HG03442 (cell line): ENCODE measurements around the gene ATOX1.
"Not testable (repeated sequence)": the region's sequence is repeated elsewhere in the genome, so short reads cannot be mapped to it uniquely, and the experiment has no call there.

Experiments used
- ATAC-seq: cut with Tn5 transposase; IDR thresholded peaks from one replicate; pipeline ENCODE4 v1.9.1; 2021; ENCODE audit warnings: mild to moderate bottlenecking, moderate library complexity; ENCODE audit not compliant: unreplicated experiment

The ATOX1 gene

GRCh38 chr5:151734064-151734408 lies 24.4 kb downstream of the ATOX1 start:
- no peak for ATAC-seq

- ATAC-seq = no peak
These were observed 24.9 kb downstream of the ATOX1 start for GRCh38 chr5:151733358-151734063.

GRCh38 chr5:151730381-151730780 lies 28.1 kb downstream of the ATOX1 start:
- ATAC-seq = no peak

- ATAC-seq = not testable (repeated sequence)
These were observed 28.8 kb downstream of the ATOX1 start for GRCh38 chr5:151729597-151729996.

DNA sequence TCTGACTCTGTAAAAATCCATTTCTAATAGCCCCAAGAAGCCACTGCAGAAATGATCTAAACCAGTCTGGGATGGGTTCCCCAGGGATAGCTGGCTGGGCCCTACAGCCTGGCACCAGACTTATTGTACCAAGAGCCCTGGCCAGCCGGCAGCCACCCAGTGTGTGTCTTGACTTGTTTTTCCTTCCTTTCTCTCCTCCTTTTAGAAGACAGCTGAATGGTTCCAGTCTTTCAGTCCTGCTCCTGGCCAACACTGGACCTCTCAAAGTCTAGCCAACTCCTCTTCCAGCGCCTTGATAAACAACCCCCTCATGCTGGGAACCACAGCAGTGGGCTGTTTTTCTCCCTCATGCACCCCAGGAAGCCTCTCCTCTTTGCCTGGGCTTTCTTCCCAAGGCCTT lies 34.1 kb downstream of the ATOX1 start:
- ATAC-seq = no peak

DNA sequence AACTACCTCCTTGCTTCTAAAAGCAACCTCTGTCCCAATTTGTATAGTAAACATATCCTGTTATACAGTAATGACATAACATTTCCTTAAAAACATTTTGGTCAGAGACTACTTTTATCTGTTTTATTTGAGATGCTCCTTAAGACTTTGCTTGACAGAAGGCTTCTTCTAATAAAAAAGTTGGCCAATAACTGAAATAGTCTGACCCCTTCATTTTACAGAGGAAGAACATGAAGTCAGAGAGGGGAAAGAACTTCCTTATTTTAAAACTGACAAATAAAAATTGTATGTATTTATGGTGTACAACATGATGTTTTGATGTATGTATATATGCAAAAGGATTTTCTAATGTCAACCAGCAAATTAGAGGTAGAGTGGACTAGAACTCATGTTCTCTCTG lies 35.9 kb downstream of the ATOX1 start:
- ATAC-seq = no peak

DNA sequence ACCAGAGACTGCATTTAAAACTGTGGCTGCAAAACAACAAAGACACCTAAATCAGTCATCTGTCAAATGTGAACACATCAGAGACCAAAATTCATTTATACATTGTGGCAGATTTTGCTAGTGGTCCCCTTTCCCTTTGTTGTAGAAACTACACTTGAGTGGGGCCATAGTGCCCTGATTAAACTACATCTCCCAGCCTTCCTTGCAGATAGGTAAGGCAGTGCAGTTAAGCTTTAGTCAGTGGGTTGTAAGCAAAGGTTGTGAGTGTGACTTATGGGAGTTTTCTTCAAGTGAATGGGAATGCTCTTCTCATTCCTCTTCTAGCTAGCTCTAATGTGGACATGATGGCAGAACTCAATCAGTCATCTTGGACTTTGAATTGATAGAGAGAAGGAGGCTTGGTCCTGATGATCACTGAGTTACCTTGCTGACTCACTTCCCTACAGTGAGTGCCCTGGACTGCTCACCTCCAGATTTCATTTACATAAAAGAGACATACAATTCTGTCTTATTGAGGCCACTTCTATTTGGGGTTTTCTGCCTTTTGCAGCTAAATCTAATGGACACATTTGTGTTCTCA lies 36.5 kb downstream of the ATOX1 start:
- no peak for ATAC-seq

GRCh38 chr5:151721087-151721646 lies 37.3 kb downstream of the ATOX1 start:
- peak; percentile 79 for ATAC-seq

- ATAC-seq = no peak
These were observed 38.2 kb downstream of the ATOX1 start for GRCh38 chr5:151720215-151720614.

DNA sequence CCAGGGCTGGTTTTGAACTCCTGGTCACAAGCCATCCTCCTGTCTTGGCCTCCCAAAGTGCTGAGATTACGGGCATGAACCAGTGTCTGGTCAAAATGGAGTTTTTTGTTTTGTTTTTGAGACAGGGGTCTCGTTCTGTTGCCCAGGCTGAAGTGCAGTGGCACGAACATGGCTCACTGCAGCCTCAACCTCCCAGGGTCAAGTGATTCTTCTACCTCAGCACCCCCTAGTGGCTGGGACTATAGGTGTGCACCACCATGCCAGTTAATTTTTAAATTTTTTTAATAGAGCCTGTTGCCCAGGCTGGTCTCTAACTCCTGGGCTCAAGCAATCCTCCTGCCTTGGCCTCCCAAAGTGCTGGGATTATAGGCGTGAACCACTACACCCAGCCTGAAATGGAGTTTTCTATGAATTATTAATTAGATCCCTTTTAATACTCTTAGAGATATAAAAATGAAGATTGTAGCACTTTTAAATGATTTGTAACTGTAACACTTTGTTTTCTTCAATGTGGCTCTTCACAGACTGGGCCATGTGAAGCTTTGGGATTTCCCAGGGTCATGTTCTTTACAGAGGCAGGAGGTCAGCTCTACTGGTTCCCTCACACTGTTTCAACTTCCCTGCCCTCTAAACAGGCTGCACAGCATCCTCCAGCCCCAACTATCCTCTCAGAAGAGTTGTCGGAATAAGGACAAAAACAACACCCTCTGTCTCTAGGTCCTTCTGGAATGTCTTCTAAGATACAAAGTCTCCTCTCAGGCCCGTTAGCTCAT lies 39.0 kb downstream of the ATOX1 start:
- ATAC-seq = no peak

GRCh38 chr5:151718646-151719045 lies 39.8 kb downstream of the ATOX1 start:
- no peak for ATAC-seq

- no peak for ATAC-seq
These were observed 40.3 kb downstream of the ATOX1 start for GRCh38 chr5:151718153-151718552.

GRCh38 chr5:151717416-151717815 lies 41.0 kb downstream of the ATOX1 start:
- no peak for ATAC-seq

- no peak for ATAC-seq
These were observed 49.2 kb downstream of the ATOX1 start for GRCh38 chr5:151709109-151709735.

DNA sequence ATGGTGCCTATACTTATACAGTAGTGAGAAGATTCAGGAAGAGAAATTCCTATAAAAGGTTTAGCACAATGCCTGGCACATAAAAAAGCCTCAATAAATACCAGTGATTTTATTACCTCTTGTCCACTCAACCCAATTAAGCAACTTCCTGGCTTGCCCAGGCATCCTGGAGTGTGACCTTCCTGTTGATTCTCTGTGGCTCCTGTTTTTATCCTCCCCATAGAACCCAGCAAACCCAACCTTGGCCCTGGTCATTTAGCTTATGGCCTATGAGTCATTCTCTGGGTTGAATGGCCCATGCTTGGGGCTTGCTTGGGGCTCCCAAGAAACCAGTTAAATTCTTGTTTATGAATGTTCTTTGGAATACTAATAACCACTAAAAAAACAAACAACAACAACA lies 50.3 kb downstream of the ATOX1 start:
- ATAC-seq = no peak

GRCh38 chr5:151707567-151707966 lies 50.9 kb downstream of the ATOX1 start:
- no peak for ATAC-seq

DNA sequence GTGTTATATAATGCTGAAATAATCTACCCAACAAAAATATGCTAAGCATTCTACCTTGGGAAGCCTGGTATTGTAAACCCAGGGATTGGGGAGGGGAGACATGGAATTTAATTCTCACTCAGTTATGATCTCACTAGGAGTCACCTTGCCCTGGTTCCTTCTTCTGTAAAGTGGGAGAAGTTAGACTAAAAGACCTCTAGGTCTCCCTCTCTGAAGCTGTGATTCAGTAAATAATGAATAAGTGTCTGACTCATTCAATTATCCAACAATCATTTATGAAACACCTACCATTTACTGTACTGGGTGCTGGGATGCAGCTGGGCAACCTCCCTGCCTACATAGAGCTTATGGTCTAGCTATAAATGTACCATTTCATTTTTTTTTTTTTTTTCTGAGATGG lies 51.5 kb downstream of the ATOX1 start:
- no peak for ATAC-seq

DNA sequence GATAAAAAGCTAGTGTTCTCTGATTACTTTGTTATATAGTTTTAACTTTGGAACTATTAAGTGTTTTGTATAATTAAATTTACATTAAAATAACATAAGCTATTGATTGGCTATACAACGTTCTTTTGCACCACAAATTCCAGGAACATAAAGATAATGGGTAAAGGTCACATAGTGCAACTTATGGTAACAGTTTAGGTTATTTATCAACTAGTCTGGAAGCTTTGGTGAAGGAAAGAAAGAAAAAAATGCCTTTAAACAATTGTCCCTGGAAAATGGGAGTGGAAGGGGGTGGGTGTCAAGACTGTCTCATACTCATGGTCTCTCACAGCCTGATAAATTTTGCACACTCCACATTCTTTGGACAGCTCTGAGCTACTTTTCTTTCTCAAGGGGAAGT lies 54.7 kb downstream of the ATOX1 start:
- no peak for ATAC-seq

GRCh38 chr5:151703227-151703626 lies 55.2 kb downstream of the ATOX1 start:
- ATAC-seq = peak; percentile 95

DNA sequence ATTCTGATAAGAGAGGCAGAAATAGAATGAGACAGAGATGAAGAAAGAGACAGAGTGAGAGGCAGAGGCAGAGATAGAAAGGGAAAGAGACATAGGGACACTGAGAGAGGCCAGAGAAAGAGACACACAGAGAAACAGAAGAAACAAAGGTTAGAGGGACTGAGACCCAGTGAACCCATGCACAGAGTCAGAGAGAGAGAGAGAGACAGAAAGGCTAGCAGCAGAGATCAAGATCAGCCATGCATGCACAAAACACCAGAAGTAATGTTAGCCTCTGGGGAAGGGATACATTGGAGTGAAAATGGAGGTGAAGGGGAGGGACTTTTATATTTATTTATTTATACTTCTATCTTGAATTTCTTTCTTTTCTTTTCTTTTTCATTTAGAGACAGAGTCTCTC lies 57.6 kb downstream of the ATOX1 start:
- peak; percentile 29 for ATAC-seq

- ATAC-seq = no peak
These were observed 58.1 kb downstream of the ATOX1 start for GRCh38 chr5:151700296-151700695.
